Measurements from ENCODE around the gene TCP10L.
"Not testable (repeated sequence)": the region's sequence is repeated elsewhere in the genome, so short reads cannot be mapped to it uniquely, and the experiment has no call there.

Gene TCP10L

GRCh38 chr21:32549440-32549839 lies 35.9 kb downstream of the TCP10L start:
- no peak for DNase-seq

DNA sequence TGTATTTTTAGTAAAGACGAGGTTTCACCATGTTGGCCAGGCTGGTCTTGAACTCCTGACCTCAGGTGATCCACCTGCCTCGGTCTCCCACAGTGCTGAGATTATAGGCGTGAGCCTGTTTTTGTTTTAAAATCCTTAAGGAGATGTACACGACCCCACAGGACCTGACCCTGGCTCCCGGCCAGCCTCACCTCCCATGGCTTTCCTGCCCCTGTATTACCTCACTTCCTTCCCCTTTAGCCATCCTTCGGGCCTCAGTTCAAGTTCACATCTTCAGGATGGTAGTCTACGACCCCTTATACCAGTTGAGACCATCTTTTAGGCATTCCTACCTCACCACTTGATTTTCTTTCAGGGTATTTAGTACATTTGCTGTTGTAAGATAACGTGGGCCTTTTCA lies 36.3 kb downstream of the TCP10L start:
- DNase-seq: no peak

- DNase-seq: no peak
Observed at GRCh38 chr21:32547018-32547417, 38.3 kb downstream of the TCP10L start.

DNA sequence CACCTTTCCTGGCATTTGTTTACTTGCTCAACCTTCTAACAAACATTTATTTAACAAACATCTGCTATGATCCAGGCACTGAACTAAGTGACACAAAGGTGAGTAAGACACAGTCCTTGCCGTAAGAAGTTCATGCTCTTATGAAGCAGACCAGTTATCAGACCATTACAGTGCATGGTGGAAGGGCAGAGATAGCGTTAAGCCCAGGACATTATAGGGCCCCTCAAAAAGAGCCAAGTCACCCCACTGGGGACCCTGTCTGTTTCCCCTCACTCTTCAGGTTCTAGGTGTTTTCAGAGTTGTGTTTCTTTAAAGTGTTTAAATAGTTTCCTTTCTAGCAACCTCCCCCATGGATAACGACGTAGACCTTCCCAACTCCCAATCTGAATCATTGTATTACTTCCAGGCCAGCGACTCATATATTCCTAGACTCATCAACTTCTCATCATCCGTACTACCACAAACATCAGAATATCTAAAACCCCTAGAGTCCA lies 39.3 kb downstream of the TCP10L start:
- DNase-seq: no peak

DNA sequence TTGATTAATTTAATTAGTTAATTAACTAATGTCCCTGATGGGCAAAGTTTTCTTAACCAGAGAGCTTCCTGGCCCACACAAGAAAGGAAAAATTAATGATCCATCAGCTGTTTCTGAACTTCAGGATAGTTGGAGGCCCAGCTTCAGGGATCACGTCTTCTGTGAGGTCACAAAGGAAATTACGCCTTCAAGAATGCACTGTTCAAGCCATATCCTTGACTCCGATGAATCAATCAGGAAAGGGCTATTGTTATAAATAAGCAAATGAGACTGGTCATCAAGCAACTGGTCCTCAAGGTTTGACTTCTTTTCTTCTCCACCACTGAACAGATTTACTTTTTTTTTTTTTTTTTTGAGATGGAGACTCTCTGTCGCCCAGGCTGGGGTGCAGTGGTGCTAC lies 40.6 kb downstream of the TCP10L start:
- DNase-seq: no peak

DNA sequence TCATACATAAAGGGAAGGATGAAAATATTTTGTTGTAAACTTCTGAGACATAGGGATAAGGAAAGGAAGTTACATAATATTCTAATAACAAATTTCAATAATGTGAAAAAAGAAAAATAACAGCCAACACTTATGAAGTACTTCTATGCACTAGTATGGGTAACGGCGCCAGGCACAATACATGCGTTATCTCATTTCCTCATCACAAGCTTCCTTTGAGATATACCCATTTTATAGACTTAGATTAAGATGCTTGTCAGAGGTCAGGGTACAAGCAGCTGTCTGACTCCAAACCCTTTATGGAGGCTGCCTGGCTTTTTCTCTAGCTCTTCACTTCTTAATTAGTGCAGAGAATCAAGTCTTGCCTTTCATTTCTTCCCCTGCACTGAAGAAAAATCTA lies 41.3 kb downstream of the TCP10L start:
- no peak for DNase-seq

- not testable (repeated sequence) for DNase-seq
Observed at GRCh38 chr21:32543056-32543455, 42.3 kb downstream of the TCP10L start.

DNA sequence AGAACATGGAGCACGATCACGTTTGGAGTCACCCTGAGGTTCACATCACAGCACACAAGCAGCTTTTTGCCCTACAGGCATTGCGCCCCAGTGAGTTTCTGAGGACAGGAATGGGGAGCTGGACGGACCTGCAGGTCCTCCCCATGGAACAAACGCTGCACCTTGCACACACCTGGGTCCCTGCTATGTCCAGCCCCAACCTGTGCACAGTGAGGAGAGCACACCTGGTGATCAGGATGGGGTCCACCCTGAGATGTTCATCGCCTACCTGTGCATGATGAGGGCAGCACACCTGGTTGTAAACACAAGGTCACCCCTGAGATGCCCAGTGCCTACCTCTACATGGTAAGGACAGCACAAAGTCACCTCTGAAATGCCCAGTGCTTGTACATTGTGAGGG lies 45.9 kb downstream of the TCP10L start:
- no peak for DNase-seq

DNA sequence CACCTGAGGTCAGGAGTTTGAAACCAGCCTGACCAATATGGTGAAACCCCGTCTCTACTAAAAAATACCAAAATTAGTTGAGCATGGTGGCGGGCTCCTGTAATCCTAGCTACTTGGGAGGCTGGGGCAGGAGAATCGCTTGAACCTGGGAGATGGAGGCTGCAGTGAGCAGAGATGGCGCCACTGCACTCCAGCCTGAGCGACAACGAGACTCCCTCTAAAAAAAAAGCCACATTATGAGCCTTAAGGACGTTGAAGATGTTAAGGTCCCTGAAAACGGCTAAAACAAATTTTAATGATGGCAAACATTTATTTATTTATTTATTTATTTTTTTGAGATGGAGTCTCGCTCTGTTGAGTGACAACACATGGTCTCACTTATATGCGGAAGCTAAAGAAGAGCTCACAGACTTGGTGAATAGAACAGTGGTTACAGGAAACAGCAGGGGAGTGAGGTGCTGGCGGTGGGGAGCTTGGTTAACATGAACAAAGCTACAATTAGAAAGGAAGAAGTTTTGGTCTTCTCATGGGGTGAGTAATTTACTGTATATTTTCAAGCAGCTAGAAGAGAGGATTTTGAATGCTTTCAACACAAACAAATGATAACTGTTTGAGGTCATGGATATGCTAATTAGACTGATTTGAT lies 47.1 kb downstream of the TCP10L start:
- DNase-seq: no peak

DNA sequence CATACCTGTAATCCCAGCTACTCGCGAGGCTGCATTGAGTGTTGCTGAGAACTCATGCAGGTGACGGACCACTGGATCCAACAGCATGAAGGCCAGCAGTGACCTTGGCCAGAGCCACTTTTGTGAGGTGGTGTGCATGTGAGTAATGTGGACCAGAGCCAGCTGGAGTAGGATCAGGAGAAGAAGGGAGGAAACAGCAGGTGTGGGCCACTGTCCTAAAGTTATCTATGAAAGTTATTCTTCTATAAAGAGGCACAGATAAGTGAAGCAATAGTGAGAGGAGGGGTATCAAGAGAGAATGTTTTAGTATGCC lies 47.8 kb downstream of the TCP10L start:
- DNase-seq: no peak

DNA sequence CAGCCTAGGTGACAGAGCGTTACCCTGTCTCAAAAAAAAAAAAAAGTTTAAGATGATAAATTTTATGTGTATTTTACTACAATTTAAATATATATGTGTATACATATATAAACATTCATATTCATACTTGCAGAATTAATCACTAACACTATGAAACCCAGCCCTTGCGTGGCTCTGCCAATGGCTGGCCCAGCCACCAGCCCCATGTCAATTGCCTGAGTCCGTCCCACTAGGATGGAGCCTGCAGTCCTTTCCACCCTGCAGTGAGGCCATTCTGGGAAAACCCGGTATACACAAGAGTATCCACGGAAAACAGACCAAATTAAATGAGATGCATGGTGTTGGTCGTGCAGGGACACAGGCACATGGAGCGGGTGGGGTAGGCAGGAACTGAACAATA lies 49.7 kb downstream of the TCP10L start:
- no peak for DNase-seq

GRCh38 chr21:32534113-32534512 lies 51.2 kb downstream of the TCP10L start:
- no peak for DNase-seq

GRCh38 chr21:32533611-32534010 lies 51.7 kb downstream of the TCP10L start:
- DNase-seq: no peak

- no peak for DNase-seq
Observed at GRCh38 chr21:32533053-32533452, 52.3 kb downstream of the TCP10L start.

GRCh38 chr21:32532636-32533035 lies 52.7 kb downstream of the TCP10L start:
- no peak for DNase-seq

GRCh38 chr21:32531561-32531960 lies 53.8 kb downstream of the TCP10L start:
- not testable (repeated sequence) for DNase-seq

DNA sequence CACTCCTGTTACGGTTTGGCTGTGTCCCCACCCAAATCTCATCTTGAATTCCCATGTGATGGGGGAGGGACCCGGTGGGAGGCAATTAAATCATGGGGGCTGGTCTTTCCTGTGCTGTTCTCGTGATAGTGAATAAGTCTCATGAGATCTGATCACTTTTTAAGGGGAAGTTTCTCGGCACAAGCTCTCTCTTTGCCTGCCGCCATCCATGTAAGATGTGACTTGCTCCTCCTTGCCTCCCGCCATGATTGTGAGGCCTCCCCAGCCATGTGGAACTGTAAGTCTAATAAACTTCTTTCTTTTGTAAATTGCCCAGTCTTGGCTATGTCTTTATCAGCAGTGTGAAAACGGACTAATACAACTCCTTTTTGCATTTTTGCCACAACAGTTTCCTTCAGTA lies 54.5 kb downstream of the TCP10L start:
- DNase-seq: not testable (repeated sequence)

GRCh38 chr21:32529679-32530078 lies 55.6 kb downstream of the TCP10L start:
- DNase-seq: no peak

- DNase-seq: no peak
Observed at GRCh38 chr21:32525282-32525681, 60.0 kb downstream of the TCP10L start.

GRCh38 chr21:32523988-32524719 lies 61.2 kb downstream of the TCP10L start:
- DNase-seq: no peak
